HG03521 (cell line): ENCODE measurements around the gene ZFYVE28.

Experiments
- ATAC-seq: cut with Tn5 transposase; IDR thresholded peaks from one replicate; pipeline ENCODE4 v1.9.1; 2021; ENCODE audit warnings: mild to moderate bottlenecking, moderate library complexity; ENCODE audit not compliant: unreplicated experiment

Gene ZFYVE28

DNA sequence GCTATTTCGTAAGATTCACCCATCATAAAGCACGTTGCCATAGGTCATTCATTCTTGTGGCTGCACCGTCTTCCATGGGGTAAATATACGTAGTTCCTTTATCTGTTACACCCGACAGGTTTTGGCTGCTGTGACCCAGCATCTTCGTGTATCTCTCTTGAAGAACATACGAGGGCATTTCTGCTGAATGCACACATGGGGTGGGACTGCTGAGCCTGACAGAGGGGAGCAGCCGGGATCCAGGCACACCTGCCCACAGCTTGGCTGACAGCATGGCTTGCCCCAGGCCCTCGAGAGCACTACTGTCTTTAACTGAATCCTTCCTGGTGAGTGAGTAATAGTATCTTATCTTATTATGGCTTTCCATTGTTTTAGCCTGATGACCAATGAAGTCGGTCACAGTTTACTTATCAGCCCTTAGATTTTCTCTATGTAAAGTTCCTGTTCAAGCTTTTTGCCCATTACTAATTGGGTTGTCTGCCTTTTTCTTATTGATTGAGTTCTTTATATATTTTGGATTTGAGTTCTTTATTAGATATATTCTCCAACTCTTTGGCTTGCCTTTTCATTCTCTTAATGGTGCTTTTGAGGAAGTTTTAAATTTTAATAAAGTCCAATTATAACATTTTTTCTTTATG, 111.6 kb downstream of the ZFYVE28 start:
- no peak for ATAC-seq

DNA sequence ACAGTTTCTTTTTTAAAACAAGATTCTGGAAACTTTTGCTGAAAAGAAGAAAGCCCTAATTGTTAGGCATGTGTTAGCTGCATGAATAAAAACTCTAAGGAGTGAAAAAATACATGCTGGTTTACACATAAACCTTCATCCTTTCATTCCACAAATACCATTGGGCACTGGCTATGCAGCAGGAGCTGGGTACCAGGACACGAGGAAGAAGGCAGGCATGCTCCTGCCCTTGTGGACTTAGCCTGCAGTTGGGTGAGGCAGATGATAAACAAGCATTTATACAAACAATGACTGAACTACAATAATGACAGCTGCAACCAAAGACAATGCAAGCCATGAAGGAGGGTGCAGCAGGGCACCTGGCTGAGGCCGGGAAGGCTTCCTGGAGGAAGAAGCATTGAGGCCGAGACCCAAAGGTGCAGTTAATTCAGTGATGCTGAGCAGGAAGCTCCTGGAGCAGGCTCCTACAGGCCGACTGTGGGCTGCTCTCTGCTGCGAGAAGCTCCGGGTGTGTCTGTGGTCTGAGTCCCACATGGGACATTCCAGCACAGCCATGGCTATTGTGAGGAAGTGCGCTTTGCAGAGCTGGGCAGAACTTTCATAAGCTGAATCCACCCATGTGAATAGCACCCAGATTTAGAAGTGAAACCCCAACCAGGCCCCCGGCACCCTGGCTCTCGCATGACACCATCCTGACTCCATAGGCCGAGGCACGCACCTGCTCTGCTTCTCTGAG, 112.5 kb downstream of the ZFYVE28 start:
- ATAC-seq: no peak

DNA sequence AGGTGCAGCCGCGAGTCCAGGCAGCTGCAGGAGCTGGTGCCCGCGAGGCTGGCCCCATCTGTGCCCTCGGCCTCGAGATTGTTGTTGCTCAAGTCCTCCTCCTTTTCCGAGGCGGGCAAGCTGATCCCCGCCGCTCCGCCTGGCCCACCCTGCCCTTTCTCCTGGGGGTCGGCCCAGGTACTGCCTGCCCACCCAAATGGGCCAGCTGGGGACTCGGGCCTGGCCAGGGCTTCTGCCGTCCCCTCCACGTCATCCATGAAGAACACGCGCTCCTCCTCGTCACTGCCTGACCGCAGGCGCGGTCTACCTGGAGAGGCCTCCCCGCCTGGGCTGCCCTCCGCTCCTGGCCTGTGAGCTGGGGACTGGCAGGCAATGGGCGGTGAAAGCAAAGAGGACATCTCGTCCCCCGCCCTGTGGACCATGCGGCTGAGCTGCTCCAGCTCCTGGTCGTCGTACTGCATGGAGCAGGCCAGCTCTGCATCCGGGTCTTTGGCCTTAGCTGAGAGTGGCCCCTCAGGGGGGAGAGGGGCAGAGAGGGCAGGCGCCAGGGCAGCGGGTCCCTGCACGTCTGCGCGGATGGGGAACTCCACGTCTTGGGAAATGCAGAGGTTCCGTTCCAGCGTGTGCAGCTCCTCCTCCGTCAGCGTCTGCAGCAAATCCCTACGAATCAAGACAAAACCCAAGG, 113.4 kb downstream of the ZFYVE28 start:
- ATAC-seq: no peak

DNA sequence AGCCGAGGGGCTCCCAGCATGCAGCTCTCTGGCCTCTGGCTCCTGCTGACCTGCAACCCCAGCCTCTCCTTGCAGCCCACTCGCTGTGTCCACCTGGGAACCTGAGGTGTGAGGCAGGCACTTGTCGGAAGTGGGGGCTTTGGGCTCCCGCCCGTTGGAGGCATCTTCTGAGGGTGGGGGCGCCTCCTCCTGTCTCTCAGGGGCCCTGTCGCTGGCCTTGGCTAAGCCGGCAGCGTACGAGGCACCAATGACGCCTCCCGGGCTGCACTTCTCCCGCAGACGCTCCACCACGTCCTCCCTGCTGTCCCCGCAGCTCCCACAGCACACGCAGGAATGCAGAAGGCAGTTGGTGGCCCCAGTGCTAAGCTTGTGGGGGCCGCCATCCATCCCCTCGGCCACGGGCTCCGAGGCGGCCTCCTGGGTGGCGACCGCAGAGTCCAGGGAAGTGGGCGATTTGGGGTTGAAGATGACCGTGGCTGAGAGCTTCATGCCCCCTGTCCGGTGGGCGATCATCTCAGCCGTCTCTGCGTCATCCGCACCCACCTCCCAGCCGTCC, 114.0 kb downstream of the ZFYVE28 start:
- no peak for ATAC-seq

DNA sequence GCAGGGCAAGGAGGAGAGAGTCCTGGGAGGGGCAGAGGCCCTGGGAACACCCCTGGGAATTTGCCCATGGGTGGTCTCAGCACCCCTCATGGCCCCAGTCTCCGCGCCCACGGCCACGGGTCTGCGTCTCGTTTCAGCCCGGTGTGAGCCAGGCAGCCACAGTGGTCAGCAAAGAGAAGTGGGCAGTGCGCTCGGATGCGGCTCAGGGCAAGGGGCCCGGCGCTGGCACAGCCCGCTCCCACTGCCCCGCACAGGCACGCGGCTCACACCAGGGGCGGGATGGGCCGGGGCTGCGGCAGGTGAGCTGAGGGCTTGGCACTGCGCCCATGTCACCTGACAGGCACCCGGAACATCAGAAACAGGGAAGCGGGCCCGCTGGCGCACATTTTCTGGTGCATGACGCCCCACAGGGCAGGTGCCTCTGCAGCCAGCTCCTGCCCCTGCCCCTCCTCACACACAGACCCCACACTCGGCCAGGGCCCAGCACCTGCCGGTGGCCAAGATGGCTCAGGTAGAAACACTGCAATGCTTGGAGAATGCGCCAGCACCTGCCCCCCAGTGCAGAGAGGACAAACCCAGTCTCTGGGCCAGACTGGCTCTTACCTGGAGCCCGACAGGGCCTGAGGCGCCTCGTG, 114.6 kb downstream of the ZFYVE28 start:
- no peak for ATAC-seq

DNA sequence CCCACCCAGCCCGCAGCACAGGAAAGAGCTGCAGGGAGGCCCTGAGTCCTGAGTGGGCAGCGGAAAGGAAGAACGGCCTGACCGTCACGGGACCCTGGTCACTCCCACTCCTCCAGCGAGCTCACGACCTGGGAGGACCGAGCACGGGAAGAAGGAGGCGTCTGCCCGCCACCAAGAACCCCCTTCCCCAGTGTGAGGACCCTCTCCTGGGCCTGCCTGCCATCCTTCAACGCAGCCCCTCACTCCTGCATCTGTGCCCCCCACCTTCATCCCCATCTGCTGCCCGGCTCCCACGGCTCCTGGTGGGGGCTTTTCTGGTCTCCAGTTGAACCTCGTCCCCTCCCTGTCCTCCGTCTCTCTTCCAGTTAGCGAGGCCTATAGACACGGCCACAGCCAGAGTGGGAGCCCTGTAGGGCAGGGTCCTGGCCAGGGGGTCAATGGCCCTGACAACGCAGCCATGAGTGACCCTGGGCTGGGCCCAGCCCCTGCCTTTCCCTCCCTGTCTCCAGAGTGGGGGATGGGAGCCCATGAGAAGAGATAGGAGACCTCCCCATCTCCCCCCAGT, 115.2 kb downstream of the ZFYVE28 start:
- no peak for ATAC-seq

DNA sequence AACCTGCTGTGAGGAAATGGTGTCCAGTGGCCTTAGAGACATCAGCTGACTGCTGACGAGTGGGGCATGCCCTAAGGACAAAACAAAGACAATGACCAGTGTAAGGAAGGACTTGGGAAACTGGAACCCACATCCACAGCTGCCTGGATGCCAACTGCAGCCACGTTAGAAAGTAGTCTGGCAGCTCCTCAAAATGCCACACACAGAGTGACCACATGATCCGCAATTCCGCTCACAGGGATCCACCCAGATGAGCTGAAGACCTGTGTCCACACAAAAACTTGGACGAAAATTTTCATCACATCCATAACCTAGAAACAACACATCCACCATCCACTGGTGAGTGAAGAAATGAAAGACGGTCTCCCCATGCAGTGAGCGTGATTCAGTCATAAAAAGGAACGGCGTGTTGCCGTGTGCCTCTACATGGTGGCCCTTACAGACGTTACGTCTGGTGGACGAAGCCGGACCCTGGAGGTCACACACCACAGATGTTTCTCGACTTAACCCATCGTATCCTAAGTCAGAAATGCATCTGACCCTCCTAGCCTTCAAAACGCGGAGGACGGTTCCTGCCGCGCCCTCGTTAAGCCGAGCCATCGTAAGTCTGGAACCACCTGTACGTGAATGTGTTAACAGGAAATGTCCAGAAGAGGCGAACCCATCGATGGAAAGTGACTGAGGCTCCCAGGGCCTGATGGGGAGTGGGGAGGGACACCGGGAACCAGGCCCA, 115.9 kb downstream of the ZFYVE28 start:
- ATAC-seq: no peak

DNA sequence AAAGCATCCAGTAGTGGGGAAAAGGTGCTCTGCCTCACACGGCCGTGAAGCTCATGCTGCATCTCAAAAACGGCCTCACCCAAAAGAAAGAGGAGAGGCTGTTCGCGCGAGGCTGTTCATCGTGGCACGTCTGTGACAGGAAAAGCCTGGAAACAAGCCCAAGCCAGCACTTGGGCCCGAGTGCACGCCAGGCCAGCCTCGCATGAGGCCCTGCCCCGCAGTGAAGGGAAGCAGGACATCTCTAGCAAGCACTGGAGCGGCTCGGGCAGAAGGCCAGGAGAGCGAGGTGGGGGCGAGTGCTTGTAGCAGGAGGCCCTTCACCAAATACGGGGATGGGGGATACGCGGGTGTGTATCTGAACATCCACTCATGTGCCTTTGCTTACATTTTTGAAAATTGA, 116.6 kb downstream of the ZFYVE28 start:
- no peak for ATAC-seq

DNA sequence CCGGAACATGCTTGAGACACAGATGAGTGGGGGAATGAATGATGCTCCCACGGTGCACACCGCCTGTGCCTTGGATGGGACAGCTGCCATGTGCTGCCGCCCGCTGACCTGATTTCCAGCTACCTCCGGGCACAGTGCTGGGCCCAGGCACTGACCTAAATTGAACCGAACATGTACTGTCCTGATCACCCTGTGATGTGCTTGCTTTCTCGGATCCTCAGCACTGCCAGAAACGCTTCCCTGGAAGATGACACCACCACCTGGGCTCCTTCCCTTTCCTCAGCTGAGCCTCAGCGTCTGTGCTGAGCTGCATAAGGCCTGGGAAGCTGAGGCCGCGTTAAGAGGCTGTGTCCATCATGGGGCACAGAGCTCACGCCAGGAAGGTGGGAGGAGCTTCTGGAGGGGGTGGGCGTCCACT, 117.2 kb downstream of the ZFYVE28 start:
- ATAC-seq: no peak

DNA sequence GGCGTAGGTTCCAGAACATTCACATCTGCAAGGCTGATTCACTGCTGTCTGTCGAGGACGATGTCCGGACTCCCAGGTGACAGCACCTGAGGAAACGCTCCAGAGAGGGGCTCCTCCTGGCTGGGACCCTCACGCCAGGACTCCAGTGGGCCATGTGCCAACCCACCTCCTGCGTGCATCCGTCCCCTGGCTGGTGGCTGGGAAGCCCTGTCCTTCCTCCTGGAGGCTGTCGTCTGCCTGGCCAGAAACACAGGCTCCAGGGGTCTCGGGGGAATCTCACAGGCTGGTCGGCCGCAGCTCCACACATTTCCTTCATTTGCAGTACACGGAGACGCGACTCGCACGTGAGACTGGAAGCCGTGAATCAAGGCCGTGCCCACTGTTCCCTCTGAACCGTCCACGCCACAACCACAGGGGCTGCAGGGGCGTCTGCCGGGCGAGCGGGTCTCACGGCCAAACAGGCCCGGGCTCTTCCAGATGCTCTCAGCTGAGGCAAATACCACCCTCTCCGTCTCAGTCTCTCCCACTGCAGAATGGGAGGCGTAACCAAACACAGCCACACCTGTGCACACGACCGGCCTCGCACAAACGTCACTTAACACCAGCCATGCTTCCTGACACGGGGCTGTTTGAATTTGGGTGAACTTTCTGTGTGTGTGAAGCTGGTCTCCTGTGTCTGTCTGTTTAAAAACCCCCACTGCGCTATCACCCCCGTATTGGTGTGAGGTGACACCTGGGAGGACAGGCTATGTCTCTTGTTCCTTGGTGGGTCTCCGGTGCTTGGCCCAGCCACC, 117.8 kb downstream of the ZFYVE28 start:
- ATAC-seq: no peak

DNA sequence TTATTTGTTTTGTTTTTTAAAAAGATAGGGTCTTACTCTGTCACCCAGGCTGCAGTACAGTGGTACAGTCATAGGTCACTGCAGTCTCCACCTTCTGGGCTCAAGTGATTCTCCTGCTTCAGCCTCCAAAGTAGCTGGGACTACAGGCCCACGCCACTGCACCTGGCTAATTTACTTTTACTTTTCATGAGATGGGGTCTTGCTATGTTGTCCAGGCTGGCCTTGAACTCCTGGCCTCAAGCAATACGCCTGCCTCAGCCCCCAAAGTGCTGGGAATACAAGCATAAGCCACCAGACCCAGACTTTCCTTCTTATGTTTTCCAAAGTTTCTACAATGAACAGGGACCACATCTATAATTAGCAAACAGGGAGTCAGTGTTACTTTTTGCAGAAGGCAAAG, 118.7 kb downstream of the ZFYVE28 start:
- ATAC-seq: no peak

DNA sequence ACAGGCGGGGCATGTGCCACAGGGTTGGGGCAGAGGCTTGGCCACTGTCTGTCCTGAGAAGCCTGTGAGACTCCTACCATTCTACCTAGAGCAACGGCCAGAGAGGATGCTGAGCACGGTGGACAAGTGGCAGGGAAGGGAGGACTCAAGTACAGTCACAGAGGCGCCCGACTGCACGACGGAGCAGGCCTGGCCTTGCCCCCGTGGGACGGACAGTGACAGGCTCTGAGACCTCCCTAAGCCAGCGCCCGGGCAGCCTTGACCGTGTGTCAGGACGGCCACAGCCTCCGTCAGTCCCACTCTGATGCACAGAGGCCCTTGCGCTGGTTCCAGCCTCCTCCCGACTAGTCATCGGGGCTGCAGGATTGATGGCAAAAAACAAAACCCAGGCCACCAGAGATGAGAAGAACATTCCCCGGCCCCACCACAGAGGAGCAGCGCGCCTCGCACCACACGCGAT, 119.9 kb downstream of the ZFYVE28 start:
- ATAC-seq: no peak

DNA sequence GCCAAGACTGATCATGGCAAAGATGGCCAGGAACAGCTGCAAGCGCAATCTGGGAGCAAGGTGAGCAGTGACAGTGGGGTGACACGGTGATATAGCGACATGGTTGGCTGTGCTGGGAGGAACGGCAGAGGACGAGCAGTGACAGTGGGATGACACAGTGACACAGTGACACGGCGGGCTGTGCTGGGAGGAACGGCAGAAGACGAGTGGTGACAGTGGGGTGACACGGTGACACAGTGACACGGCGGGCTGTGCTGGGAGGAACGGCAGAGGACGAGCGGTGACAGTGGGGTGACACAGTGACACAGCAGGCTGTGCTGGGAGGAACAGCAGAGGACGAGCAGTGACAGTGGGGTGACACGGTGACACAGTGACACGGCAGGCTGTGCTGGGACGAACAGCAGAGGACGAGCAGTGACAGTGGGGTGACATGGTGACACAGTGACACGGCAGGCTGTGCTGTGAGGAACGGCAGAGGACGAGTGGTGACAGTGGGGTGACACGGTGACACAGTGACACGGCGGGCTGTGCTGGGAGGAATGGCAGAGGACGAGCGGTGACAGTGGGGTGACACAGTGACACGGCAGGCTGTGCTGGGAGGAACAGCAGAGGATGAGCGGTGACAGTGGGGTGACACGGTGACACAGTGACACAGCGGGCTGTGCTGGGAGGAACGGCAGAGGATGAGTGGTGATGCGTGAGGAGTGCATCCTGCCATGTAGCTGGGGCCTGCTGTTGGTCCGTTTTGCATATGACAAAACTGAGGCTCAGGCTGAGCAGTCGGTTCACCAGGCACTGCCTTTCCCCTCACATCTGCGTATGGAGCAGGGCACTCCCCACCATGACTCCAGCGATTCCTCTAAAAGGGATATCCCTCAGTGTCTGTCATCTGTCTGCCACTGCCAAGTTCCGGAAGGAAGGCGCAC, 120.6 kb downstream of the ZFYVE28 start:
- no peak for ATAC-seq

DNA sequence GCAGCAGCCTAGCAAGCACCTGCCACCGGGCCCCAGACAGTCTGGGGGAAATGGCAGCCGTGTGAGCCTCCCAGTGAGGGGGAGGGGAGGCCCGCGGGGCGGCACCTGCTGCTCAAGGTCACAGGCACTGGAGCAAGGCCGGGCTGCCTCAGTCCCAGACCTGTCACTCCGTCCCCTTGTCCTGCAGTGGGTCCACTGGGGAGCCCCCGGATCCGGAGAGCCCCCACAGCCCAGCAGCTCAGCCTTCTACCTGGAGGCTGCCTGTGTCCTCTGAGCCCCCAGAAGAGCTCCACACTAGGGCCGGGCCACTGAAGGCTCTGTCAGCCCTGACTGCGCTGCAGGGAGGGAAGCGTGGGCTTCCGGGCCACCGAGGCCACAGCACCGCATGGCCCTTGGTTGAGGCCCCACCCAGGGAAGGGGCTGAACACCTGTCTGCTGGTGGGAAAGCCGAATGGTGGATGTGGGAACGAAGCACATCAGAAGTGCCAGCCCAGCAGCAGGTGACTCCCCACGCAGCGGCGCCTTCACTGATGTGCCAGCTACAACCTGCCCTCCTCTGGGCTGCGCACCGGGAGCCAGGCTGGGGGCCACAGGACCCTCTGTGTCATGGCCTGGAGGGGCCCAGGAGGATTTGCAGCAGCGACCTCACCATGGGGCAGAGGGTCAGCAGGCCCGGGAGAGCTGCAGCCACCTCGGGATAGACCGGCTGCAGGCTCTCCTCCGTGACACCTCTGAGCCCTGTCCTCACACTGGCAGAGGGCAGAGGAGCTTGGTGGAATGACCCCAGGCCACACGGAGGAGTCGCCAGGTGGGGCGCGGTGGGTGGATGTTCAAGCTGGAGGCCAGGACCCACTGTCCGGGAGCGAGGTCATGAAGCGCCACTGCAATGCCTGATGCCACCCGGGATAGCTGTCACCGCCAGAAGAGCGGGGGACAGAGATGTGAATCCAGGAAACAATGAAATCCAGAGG, 121.5 kb downstream of the ZFYVE28 start:
- ATAC-seq: no peak

DNA sequence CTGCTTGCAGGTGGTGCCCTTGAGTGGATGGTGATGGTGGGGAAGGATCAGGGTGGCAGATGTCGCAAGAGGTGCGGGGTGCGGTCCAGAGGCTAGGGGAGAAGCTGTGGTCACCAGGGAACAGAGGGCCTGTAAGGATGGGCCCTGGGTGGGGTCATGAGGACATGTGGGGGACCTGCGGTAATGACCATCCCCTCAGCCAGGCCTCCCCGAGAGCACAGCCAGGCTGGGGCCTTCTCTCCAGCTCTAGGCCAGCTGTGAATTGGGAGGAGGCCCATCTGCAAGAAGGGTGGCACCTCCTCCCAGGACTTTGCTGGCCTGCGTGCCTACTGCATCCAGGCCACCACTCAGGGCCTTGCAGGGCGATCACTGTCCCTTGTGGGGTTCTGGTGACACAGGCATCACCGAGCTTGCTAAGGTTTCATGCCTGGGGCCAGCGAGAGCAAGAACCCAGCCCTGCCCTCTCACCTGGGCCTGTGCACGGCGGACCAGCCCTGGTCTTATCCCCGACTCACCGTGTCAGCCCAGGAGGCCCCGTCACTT, 122.5 kb downstream of the ZFYVE28 start:
- no peak for ATAC-seq

DNA sequence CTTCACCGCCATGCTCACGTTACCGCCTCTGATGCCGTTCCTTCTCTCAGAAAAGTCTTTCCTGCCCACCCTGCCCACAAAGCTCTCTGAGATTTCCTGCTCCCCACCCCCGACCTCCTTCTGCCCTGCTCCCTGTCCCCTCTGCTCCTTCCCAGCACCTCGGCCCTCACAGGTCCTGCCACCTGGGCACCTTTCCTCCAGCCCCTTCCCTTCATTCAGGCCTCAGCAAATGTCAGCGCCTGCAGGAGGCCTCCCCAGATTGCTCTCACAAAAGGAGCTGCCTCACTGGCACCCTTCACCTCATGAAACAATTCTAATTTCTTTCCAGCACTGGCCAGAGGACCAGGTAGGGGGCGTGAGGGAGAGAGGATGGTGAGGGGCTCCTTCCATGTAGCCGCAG, 122.9 kb downstream of the ZFYVE28 start:
- no peak for ATAC-seq

DNA sequence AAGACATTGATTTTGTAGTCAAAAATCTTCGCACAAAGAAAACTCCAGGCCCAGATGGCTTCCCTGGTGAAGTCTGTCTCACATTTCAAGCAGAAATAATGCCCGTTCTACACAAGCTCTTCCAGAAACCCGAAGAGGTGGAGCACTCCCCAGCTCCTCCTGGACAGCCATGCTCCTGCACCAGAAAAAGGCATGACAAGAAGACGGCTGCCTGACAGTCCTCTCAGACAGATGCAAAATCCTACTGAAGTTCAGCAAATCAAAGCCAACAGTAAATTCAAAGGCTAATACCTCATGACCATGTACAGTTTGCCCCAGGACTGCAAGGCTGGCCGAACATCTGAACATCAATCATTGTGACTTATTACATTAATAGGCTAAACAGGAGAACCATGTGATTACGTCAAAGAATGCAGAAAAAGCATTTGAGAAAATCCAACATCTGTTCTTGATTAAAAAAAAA, 125.8 kb downstream of the ZFYVE28 start:
- ATAC-seq: no peak
